HepG2 (cell line): ENCODE measurements around the gene YAP1. TPM values are rescaled to one million over a fixed set of nuclear protein-coding genes. Genes with fewer than 3 reads are reported as not detected.

Experiments
- ATAC-seq: fragments of 200-7000 bp; cut with Tn5 transposase; 3 replicates; pipeline ENCODE4 v1.9.1; 2020; ENCODE audit warnings: mild to moderate bottlenecking, moderate library complexity
- BruUV-seq: library from RNA; stranded (reverse); fragments of 400-500 nt; replicated peaks from 2 replicates; lab custom pipeline; 2021; lab: Mats Ljungman, UMichigan
- CTCF ChIA-PET: fragments of 300-600 bp; formaldehyde crosslinking; extraction: SDS; loops from one replicate; lab custom pipeline; 2021; ENCODE audit warnings: low total read pairs, inconsistent platforms, low intra/inter-chr PET ratio; lab: Yijun Ruan, JAX
- POLR2A ChIA-PET: fragments of 350-600 bp; sonication (Branson Sonifier 250); formaldehyde crosslinking; loops from one replicate; lab custom pipeline; 2020; ENCODE audit warnings: antibody characterized with exemption, inconsistent platforms; lab: Yijun Ruan, JAX
- DNase-seq: peaks from one replicate; pipeline ENCODE4 v3.0.0-alpha.2; 2015; ENCODE audit warnings: low spot score
- FAIRE-seq: peaks from 3 replicates; lab custom pipeline; 2011; peaks lifted over from hg19 to GRCh38; lab: Jason Lieb, UNC
- H2AFZ ChIP-seq: one replicate; pipeline ENCODE4 v1.6.1; 2011; ENCODE audit warnings: low read length, inconsistent platforms
- H3K27ac ChIP-seq: fragments of 300-600 bp; 3 replicates; pipeline ENCODE4 v1.8.0; 2011; ENCODE audit warnings: mixed run types, mild to moderate bottlenecking, mixed read lengths, low read length, inconsistent platforms; ENCODE audit not compliant: insufficient read depth; ENCODE audit errors: extremely low read length
- H3K27me3 ChIP-seq, 2 experiments: fragments of 200-600 bp in 1 of 2; 2 replicates in 1 of 2; 3 replicates in 1 of 2; pipeline versions ENCODE4 v1.6.0 to v1.8.0; 2011; ENCODE audit warnings: low read length in 2 of 2, mild to moderate bottlenecking in 2 of 2, moderate library complexity in 2 of 2, inconsistent platforms in 1 of 2; ENCODE audit not compliant: insufficient read depth in 2 of 2, control insufficient read depth in 1 of 2
- H3K36me3 ChIP-seq, 2 experiments: fragments of 200-600 bp in 1 of 2; replicated peaks in 1 of 2; 2 replicates in 1 of 2; 3 replicates in 1 of 2; pipeline versions ENCODE4 v1.5.1 to v1.8.0; 2011; ENCODE audit warnings: low read length in 2 of 2, inconsistent platforms in 1 of 2; ENCODE audit not compliant: insufficient read depth in 2 of 2, control insufficient read depth in 1 of 2
- H3K4me1 ChIP-seq: 2 replicates; pipeline ENCODE4 v1.5.1; 2012; ENCODE audit warnings: low read length, inconsistent platforms; ENCODE audit not compliant: insufficient read depth
- H3K4me2 ChIP-seq: 2 replicates; pipeline ENCODE4 v1.6.0; 2011; ENCODE audit warnings: low read depth, low read length, inconsistent platforms
- H3K4me3 ChIP-seq, 3 experiments: fragments of 200-600 bp in 1 of 3; sonication (generic), shearing (Covaris generic) in 1 of 3; replicated peaks in 1 of 3; 2 replicates each; pipeline ENCODE4 v1.5.1; 2011 to 2016; ENCODE audit warnings: low read length in 3 of 3, inconsistent platforms in 2 of 3, low read depth in 2 of 3, mild to moderate bottlenecking in 2 of 3, control low read depth in 1 of 3, mixed read lengths in 1 of 3; ENCODE audit not compliant: insufficient read depth in 1 of 3
- H3K79me2 ChIP-seq: one replicate; pipeline ENCODE4 v1.6.1; 2011; ENCODE audit warnings: low read length, inconsistent platforms; ENCODE audit not compliant: insufficient read depth
- H3K9ac ChIP-seq: 2 replicates; pipeline ENCODE4 v1.6.0; 2011; ENCODE audit warnings: mild to moderate bottlenecking, low read depth, low read length, inconsistent platforms; ENCODE audit not compliant: insufficient read depth
- H3K9me3 ChIP-seq: 2 replicates; pipeline ENCODE4 v1.5.1; 2012; ENCODE audit warnings: mild to moderate bottlenecking, low read length
- H4K20me1 ChIP-seq: 2 replicates; pipeline ENCODE4 v1.6.0; 2011; ENCODE audit warnings: inconsistent platforms, mild to moderate bottlenecking, low read length, moderate library complexity; ENCODE audit not compliant: insufficient read depth
- EEA1 ChIP-seq: sonication (generic); formaldehyde crosslinking; IDR thresholded peaks from 2 replicates; pipeline ENCODE4 v1.5.1; 2020; ENCODE audit warnings: mild to moderate bottlenecking, missing genetic modification reagents, borderline replicate concordance
- GPN1 ChIP-seq: sonication (generic); formaldehyde crosslinking; IDR thresholded peaks from 2 replicates; pipeline ENCODE4 v1.5.1; 2020; ENCODE audit warnings: missing genetic modification reagents, borderline replicate concordance
- MAFF ChIP-seq: IDR thresholded peaks from 2 replicates; pipeline ENCODE4 v1.6.1; 2011; ENCODE audit warnings: low read depth, low read length, improper control_type of control experiment
- NR2F1 ChIP-seq, 2 experiments: fragments of 450-650 bp in 1 of 2; formaldehyde crosslinking in 1 of 2; IDR thresholded peaks; 2 replicates each; pipeline versions ENCODE4 v1.5.0 to v1.6.1; 2016 to 2020; ENCODE audit warnings: mild to moderate bottlenecking in 1 of 2, missing compliant biosample characterization in 1 of 2, missing genetic modification reagents in 1 of 2, moderate library complexity in 1 of 2
- POGZ ChIP-seq: sonication (generic); formaldehyde crosslinking; IDR thresholded peaks from 2 replicates; pipeline ENCODE4 v1.4.0; 2020; ENCODE audit warnings: mild to moderate bottlenecking, missing genetic modification reagents
- RARA ChIP-seq: IDR thresholded peaks from 2 replicates; pipeline ENCODE4 v1.6.1; 2016; ENCODE audit warnings: missing genetic modification reagents, missing compliant biosample characterization
- ZNF205 ChIP-seq: IDR thresholded peaks from 2 replicates; pipeline ENCODE4 v1.6.1; 2018; ENCODE audit warnings: missing biosample characterization, missing genetic modification reagents
- ZNF256 ChIP-seq: sonication (generic); formaldehyde crosslinking; conservative IDR thresholded peaks from 2 replicates; pipeline ENCODE4 v1.4.0; 2020; ENCODE audit warnings: missing genetic modification reagents
- ZNF335 ChIP-seq: sonication (generic); formaldehyde crosslinking; IDR thresholded peaks from 2 replicates; pipeline ENCODE4 v1.4.0; 2020; ENCODE audit warnings: missing genetic modification reagents
- WGBS: methylation state at CpG from one replicate; pipeline ENCODE4 v1.1.6; 2017; ENCODE audit warnings: low lambda C conversion rate; 5-methylcytosine and 5-hydroxymethylcytosine counted together
- in situ Hi-C: cut with HindIII; loops from 2 replicates; pipeline ENCODE4 v1.10.0; 2017; ENCODE audit warnings: low pct_unique_long_range_greater_than_20kb; ENCODE audit not compliant: extremely low pct_ligation_motif_present
- intact Hi-C: fragments of 100-400 bp; cut with micrococcal nuclease; formaldehyde crosslinking; loops from one replicate; pipeline ENCODE4 v1.10.0; 2022; ENCODE audit not compliant: unreplicated experiment
- polyA plus RNA-seq, 8 experiments: library from polyadenylated mRNA; depleted of rRNA in 3 of 8; stranded (reverse) in 7 of 8; unstranded in 1 of 8; fragments of >200 nt; fragmentation: Illumina TruSeq in 4 of 8; extraction: Trizol in 4 of 8; gene quantifications; 2 replicates each; pipeline versions ENCODE4 v1.2.1 to v1.2.3, GENCODE V29; 2011 to 2016; ENCODE audit warnings: low read depth in 4 of 8, missing spikeins in 1 of 8, mixed read lengths in 1 of 8; ENCODE audit not compliant: insufficient read depth in 1 of 8
- total RNA-seq, 5 experiments: library from RNA; depleted of rRNA; stranded (reverse); fragments of >200 nt; fragmentation: Illumina TruSeq; extraction: Trizol; gene quantifications; 2 replicates each; pipeline ENCODE4 v1.2.3, GENCODE V29; 2016; ENCODE audit warnings: low read depth in 1 of 5
- TF ChIP-seq, protein P1 (sequence below): sonication (generic); formaldehyde crosslinking; IDR thresholded peaks from 2 replicates; pipeline ENCODE4 v1.4.0; 2020; ENCODE audit warnings: missing genetic modification reagents, low read depth, mild to moderate bottlenecking, borderline replicate concordance

YAP1 gene
- total and polyA plus RNA-seq, 2 of the 13 experiments (the other 11 are each of a cell fraction or from before 2014, with no cell fraction given) = 59.5 to 91.0 TPM

DNA sequence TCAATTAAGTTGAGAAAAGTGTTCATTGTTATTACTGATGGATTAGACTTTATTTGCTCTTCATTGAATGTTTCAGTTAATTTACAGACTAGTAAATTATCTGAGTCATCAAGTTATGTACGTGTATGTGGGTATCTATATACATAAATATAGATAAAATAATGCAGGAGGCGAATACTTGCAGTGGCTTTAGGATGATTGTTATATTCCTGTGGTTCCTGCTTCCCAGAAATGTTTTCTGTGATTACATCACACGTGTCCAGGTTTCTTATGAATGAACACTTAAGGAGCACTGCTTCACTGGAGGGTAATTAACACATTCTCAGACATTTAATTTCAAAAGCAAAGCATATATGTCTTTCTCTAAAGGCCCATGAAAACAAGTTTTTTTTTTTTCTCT, 28.4 kb downstream of the YAP1 start:
- TF ChIP-seq ZNF335 (CRISPR knock-in tag) = no peak
- TF ChIP-seq MAFF = 0 out of 2 replicates have a peak, but pooled peaks have one; percentile 7
- DNase-seq (no peak), FAIRE-seq (no peak), ATAC-seq (no peak)
- Histone ChIP-seq H3K9me3 (no peaks in the 10 kb centered on the region), H3K79me2 (peaks cover 97% of the 10 kb centered on the region), H3K4me1 (peaks cover 47% of the 10 kb centered on the region), H3K4me3 (no peak overlapping the region), H2AFZ (no peak overlapping the region), H3K4me2 (0 out of 2 replicates have a peak overlapping the region, but pooled peaks have one; percentile 18), H4K20me1 (peaks cover 25% of the 10 kb centered on the region), H3K27ac (no peak overlapping the region), H3K9ac (no peak overlapping the region), H3K36me3 (peaks cover 2 to 48% of the 10 kb centered on the region in 2 experiments), H3K27me3 (no peaks in the 10 kb centered on the region)
- no TSS peak for BruUV-seq
- POLR2A ChIA-PET = no interaction called here
- in situ Hi-C loops (no loop called here), intact Hi-C loops (no loop called here)
- CTCF ChIA-PET = no interaction called here
- WGBS = 92% methylated on average over 3 of the region's 3 CpGs

DNA sequence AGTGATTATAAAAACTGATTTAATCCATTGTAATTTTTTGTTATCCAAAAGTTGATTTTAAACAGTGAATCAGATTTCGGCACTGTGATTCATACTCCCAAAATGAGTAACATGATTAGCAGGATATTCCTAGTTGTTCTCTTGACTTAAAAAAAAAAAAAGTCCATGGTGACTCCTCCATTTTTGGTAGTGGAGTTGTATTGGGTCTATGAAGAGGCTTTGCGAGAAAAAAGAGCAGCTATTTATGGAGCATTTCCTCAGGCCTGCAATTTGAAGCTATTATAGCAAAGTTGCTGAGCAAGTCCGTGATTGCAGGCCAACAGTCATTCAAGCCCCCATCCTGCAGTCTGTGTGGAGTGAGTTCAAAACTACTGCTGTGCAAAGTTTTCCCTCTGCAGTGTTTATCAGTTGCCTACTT, 28.8 kb downstream of the YAP1 start:
- CTCF ChIA-PET = no interaction called here
- ATAC-seq = peak; percentile 72
- H2AFZ ChIP-seq = no peak overlapping the region

More for the DNA sequence above, 28.8 kb downstream of the YAP1 start:
- FAIRE-seq (no peak), DNase-seq (no peak)
- Histone ChIP-seq H3K36me3 (peaks cover 2 to 47% of the 10 kb centered on the region in 2 experiments), H3K9me3 (no peaks in the 10 kb centered on the region), H3K9ac (no peak overlapping the region), H3K4me1 (peaks cover 51% of the 10 kb centered on the region), H4K20me1 (peaks cover 29% of the 10 kb centered on the region), H3K27ac (no peak overlapping the region), H3K4me2 (0 out of 2 replicates have a peak overlapping the region, but pooled peaks have one; percentile 18), H3K4me3 (no peak overlapping the region), H3K27me3 (no peaks in the 10 kb centered on the region), H3K79me2 (peaks cover 97% of the 10 kb centered on the region)
- intact Hi-C loops (no loop called here), in situ Hi-C loops (no loop called here)
- TF ChIP-seq, protein P1, sequence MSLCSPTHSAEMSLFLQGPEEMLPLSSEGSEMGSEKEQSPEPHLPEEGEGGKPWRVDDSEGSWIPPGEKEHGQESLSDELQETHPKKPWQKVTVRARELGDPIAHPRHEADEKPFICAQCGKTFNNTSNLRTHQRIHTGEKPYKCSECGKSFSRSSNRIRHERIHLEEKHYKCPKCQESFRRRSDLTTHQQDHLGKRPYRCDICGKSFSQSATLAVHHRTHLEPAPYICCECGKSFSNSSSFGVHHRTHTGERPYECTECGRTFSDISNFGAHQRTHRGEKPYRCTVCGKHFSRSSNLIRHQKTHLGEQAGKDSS (CRISPR knock-in tag) = no peak
- no peak for TF ChIP-seq ZNF205
- no peak for TF ChIP-seq NR2F1 (CRISPR knock-in tag; IDR thresholded peaks at IDR 0.05)
- TF ChIP-seq GPN1 (CRISPR knock-in tag) = no peak
- TF ChIP-seq POGZ (CRISPR knock-in tag) = peak; percentile 29; the same call in 1 of the 2 replicates
- TF ChIP-seq ZNF256 (CRISPR knock-in tag) = peak; percentile 59; the same call in 1 of the 2 replicates
- TF ChIP-seq RARA (CRISPR knock-in tag) = no peak
- no peak for TF ChIP-seq EEA1 (CRISPR knock-in tag)
- 76% methylated on average over 3 of the region's 3 CpGs for WGBS
- BruUV-seq = no TSS peak
- POLR2A ChIA-PET = no interaction called here
